H1 (cell line): ENCODE data around the gene CCDC106. TPM values are rescaled to one million over a fixed set of nuclear protein-coding genes. Genes with fewer than 3 reads are reported as not detected.
A peak's percentile ranks its signal among the peaks of the same experiment; 100 is the strongest.

Source experiments
- CTCF ChIA-PET: fragments of 300-600 bp; sonication (Branson Sonifier 250); formaldehyde crosslinking; loops from one replicate; lab custom pipeline; 2021; ENCODE audit not compliant: partially characterized antibody; lab: Charles Lee
- POLR2A ChIA-PET: fragments of 300-600 bp; sonication (Branson Sonifier 250); formaldehyde crosslinking; loops from one replicate; lab custom pipeline; 2021; ENCODE audit warnings: inconsistent platforms; ENCODE audit not compliant: partially characterized antibody; lab: Charles Lee
- DNase-seq, 2 experiments: peaks; one replicate each; pipeline versions ENCODE4 v3.0.0 to v3.0.0-alpha.2; 2010 to 2022; ENCODE audit warnings: low spot score in 2 of 2, low read depth in 1 of 2, mixed read lengths in 1 of 2
- FAIRE-seq: peaks from 2 replicates; lab custom pipeline; 2011; peaks lifted over from hg19 to GRCh38; lab: Jason Lieb, UNC
- H2AFZ ChIP-seq: 2 replicates; pipeline ENCODE4 v1.8.1; 2012; ENCODE audit warnings: low read length, inconsistent platforms
- H2AK5ac ChIP-seq: 2 replicates; pipeline ENCODE4 v1.6.1; 2013; ENCODE audit warnings: low read depth, low read length
- H2BK120ac ChIP-seq: replicated peaks from 2 replicates; pipeline ENCODE3; 2013; ENCODE audit warnings: low read depth, low read length, inconsistent platforms
- H2BK12ac ChIP-seq: 2 replicates; pipeline ENCODE4 v1.6.1; 2013; ENCODE audit warnings: low read depth, low read length
- H2BK15ac ChIP-seq: 2 replicates; pipeline ENCODE4 v1.6.1; 2013; ENCODE audit warnings: low read length
- H2BK20ac ChIP-seq: 2 replicates; pipeline ENCODE4 v1.6.1; 2013; ENCODE audit warnings: low read length
- H2BK5ac ChIP-seq: 2 replicates; pipeline ENCODE4 v1.6.1; 2013; ENCODE audit warnings: low read depth, low read length
- H3K14ac ChIP-seq: 2 replicates; pipeline ENCODE4 v1.6.1; 2013; ENCODE audit warnings: inconsistent platforms; ENCODE audit not compliant: insufficient read length
- H3K18ac ChIP-seq: 2 replicates; pipeline ENCODE4 v1.6.1; 2013; ENCODE audit warnings: low read length; ENCODE audit errors: extremely low read depth
- H3K23ac ChIP-seq: 2 replicates; pipeline ENCODE4 v1.6.1; 2013; ENCODE audit warnings: inconsistent platforms; ENCODE audit not compliant: insufficient read length
- H3K23me2 ChIP-seq: 2 replicates; pipeline ENCODE4 v1.6.1; 2013; ENCODE audit warnings: low read depth, low read length
- H3K27ac ChIP-seq: 2 replicates; pipeline ENCODE4 v1.6.1; 2011; ENCODE audit warnings: low read depth, low read length, inconsistent platforms
- H3K27me3 ChIP-seq, 4 experiments: replicated peaks in 1 of 4; 1 replicate in 1 of 4; 2 replicates in 3 of 4; pipeline versions ENCODE4 v1.6.1 to v1.8.1; 2011 to 2013; ENCODE audit warnings: low read length in 3 of 4, mild to moderate bottlenecking in 3 of 4, inconsistent platforms in 2 of 4, mixed read lengths in 2 of 4, moderate library complexity in 1 of 4; ENCODE audit not compliant: control insufficient read depth in 3 of 4, insufficient read depth in 3 of 4; ENCODE audit errors: extremely low read depth in 1 of 4
- H3K36me3 ChIP-seq, 4 experiments: 2 replicates each; pipeline versions ENCODE4 v1.6.1 to v1.8.1; 2011 to 2013; ENCODE audit warnings: mild to moderate bottlenecking in 4 of 4, low read length in 3 of 4, moderate library complexity in 2 of 4, control low read depth in 1 of 4, inconsistent platforms in 1 of 4; ENCODE audit not compliant: insufficient read depth in 4 of 4, control insufficient read depth in 2 of 4
- H3K4ac ChIP-seq: replicated peaks from 2 replicates; pipeline ENCODE3; 2013; ENCODE audit warnings: low read length, low read depth, mixed read lengths, inconsistent platforms; ENCODE audit not compliant: insufficient read length
- H3K4me1 ChIP-seq, 4 experiments: replicated peaks in 1 of 4; 1 replicate in 1 of 4; 2 replicates in 3 of 4; pipeline versions ENCODE4 v1.6.1 to v1.8.1; 2011 to 2013; ENCODE audit warnings: low read length in 3 of 4, inconsistent platforms in 2 of 4, mixed read lengths in 1 of 4; ENCODE audit not compliant: insufficient read depth in 4 of 4, control insufficient read depth in 3 of 4
- H3K4me2 ChIP-seq, 2 experiments: 2 replicates each; pipeline versions ENCODE4 v1.6.1 to v1.8.1; 2011 to 2013; ENCODE audit warnings: low read depth in 2 of 2, low read length in 2 of 2, control low read depth in 1 of 2, inconsistent platforms in 1 of 2, mild to moderate bottlenecking in 1 of 2; ENCODE audit not compliant: insufficient read depth in 1 of 2
- H3K4me3 ChIP-seq, 4 experiments: fragments of 200-600, 300-600 bp in 1 of 4; sonication (generic), shearing (Covaris generic), sonication (Bioruptor Twin) in 1 of 4; 2 replicates each; pipeline versions ENCODE4 v1.5.1 to v1.8.1; 2011 to 2016; ENCODE audit warnings: low read length in 4 of 4, low read depth in 3 of 4, control low read depth in 2 of 4, inconsistent platforms in 2 of 4, mild to moderate bottlenecking in 2 of 4, mixed read lengths in 1 of 4, moderate library complexity in 1 of 4; ENCODE audit not compliant: insufficient read depth in 2 of 4; ENCODE audit errors: extremely low read depth in 1 of 4
- H3K56ac ChIP-seq: replicated peaks from 2 replicates; pipeline ENCODE3; 2013; ENCODE audit warnings: low read depth, mild to moderate bottlenecking, mixed read lengths, low read length, inconsistent platforms; ENCODE audit not compliant: insufficient read length
- H3K79me1 ChIP-seq: 2 replicates; pipeline ENCODE4 v1.6.1; 2013; ENCODE audit warnings: low read depth, low read length, control low read depth
- H3K79me2 ChIP-seq, 2 experiments: 2 replicates each; pipeline versions ENCODE4 v1.6.1 to v1.8.1; 2012 to 2013; ENCODE audit warnings: low read length in 2 of 2, mild to moderate bottlenecking in 2 of 2, inconsistent platforms in 1 of 2; ENCODE audit not compliant: insufficient read depth in 2 of 2, control insufficient read depth in 1 of 2
- H3K9ac ChIP-seq, 4 experiments: replicated peaks in 1 of 4; 1 replicate in 1 of 4; 2 replicates in 3 of 4; pipeline versions ENCODE4 v1.6.1 to v1.8.1; 2011 to 2013; ENCODE audit warnings: low read depth in 3 of 4, low read length in 3 of 4, control low read depth in 2 of 4, mild to moderate bottlenecking in 2 of 4, moderate library complexity in 2 of 4, inconsistent platforms in 1 of 4; ENCODE audit errors: extremely low read depth in 1 of 4
- H3K9me3 ChIP-seq, 2 experiments: 2 replicates each; pipeline versions ENCODE4 v1.6.1 to v1.8.1; 2012 to 2013; ENCODE audit warnings: mild to moderate bottlenecking in 2 of 2, moderate library complexity in 2 of 2, control low read depth in 1 of 2, inconsistent platforms in 1 of 2, low read depth in 1 of 2, low read length in 1 of 2, mixed read lengths in 1 of 2; ENCODE audit not compliant: insufficient read depth in 2 of 2
- H4K20me1 ChIP-seq, 2 experiments: replicated peaks in 1 of 2; 2 replicates each; pipeline versions ENCODE3 to v1.8.1; 2011 to 2013; ENCODE audit warnings: inconsistent platforms in 2 of 2, low read length in 2 of 2, mild to moderate bottlenecking in 1 of 2; ENCODE audit not compliant: insufficient read depth in 2 of 2, control insufficient read depth in 1 of 2
- H4K5ac ChIP-seq: 2 replicates; pipeline ENCODE4 v1.6.1; 2013; ENCODE audit warnings: low read length, low read depth, mixed read lengths, inconsistent platforms; ENCODE audit not compliant: insufficient read length
- H4K8ac ChIP-seq: 2 replicates; pipeline ENCODE4 v1.8.0; 2013; ENCODE audit warnings: mild to moderate bottlenecking, moderate library complexity, low read length, inconsistent platforms; ENCODE audit not compliant: insufficient read depth; ENCODE audit errors: extremely low read depth
- H4K91ac ChIP-seq: replicated peaks from 2 replicates; pipeline ENCODE3; 2013; ENCODE audit warnings: low read length, mixed read lengths, inconsistent platforms; ENCODE audit not compliant: insufficient read length
- KDM4A ChIP-seq: IDR thresholded peaks from one replicate; pipeline ENCODE4 v1.7.1; 2012; ENCODE audit warnings: low read depth, mild to moderate bottlenecking, moderate library complexity, low read length, inconsistent platforms; ENCODE audit not compliant: severe bottlenecking
- WGBS, 2 experiments: shearing (Covaris generic) in 1 of 2; methylation state at CpG; one replicate each; pipeline versions ENCODE4 v1.1.6 to v1.1.7; 2013 to 2015; ENCODE audit warnings: low lambda C conversion rate in 2 of 2, mixed read lengths in 2 of 2, inconsistent platforms in 1 of 2, low coverage in 1 of 2, missing lambda C conversion rate in 1 of 2; ENCODE audit not compliant: insufficient replicate concordance in 2 of 2, insufficient coverage in 1 of 2, insufficient read length in 1 of 2; ENCODE audit errors: extremely low coverage in 1 of 2, missing lambda C conversion rate in 1 of 2; 5-methylcytosine and 5-hydroxymethylcytosine counted together
- polyA plus RNA-seq, 7 experiments: library from polyadenylated mRNA; depleted of rRNA in 3 of 7; stranded (reverse) in 5 of 7; unstranded in 2 of 7; fragments of >200 nt in 5 of 7; fragments of 200-250 nt in 2 of 7; gene quantifications; 1 replicate in 5 of 7; 2 replicates in 1 of 7; 4 replicates in 1 of 7; pipeline versions ENCODE4 v1.2.1 to v1.2.3, GENCODE V29; 2011 to 2013; ENCODE audit warnings: missing spikeins in 2 of 7, mixed read lengths in 2 of 7
- total RNA-seq: library from RNA; stranded (reverse); fragmentation: NEBNext Ultra II Directional; extraction: Animal tissue kit (Norgen Biotek cat#: 25700); gene quantifications from 2 replicates; pipeline ENCODE4 v1.2.1, GENCODE V29; 2021

The CCDC106 gene
- total and polyA plus RNA-seq, 2 of the 8 experiments (the other 6 are each of a cell fraction or from before 2014, with no cell fraction given) = 12.0 to 20.1 TPM

GRCh38 chr19:55635334-55635717, 12.7 kb upstream of the CCDC106 start:
- peaks cover 11% of the 10 kb centered on the region for H3K23me2 ChIP-seq
- 18% methylated on average over 9 of the region's 9 CpGs; no CpG with 5 or more reads in 1 of the 2 experiments for WGBS, 2 experiments
- H3K27me3 ChIP-seq = no peaks in the 10 kb centered on the region
- no peak overlapping the region for H2AFZ ChIP-seq
- no peaks in the 10 kb centered on the region; a peak in 1 of 4 replicates for H3K9me3 ChIP-seq
- peaks cover 6 to 9% (median 6%) of the 10 kb centered on the region in 4 experiments for H3K4me1 ChIP-seq
- H3K79me1 ChIP-seq = peaks cover 13% of the 10 kb centered on the region
- H3K27ac ChIP-seq = peak overlapping the region; percentile 84
- no peak overlapping the region for H3K23ac ChIP-seq
- peak overlapping the region; percentile 8 for H4K91ac ChIP-seq
- H3K18ac ChIP-seq = peak overlapping the region; percentile 26
- peaks cover 4 to 25% of the 10 kb centered on the region in 2 experiments; a peak in 3 of 4 replicates for H3K79me2 ChIP-seq
- H2BK120ac ChIP-seq = no peak overlapping the region
- H4K8ac ChIP-seq = peak overlapping the region; percentile 89; the same call in 1 of the 2 replicates
- no peak for FAIRE-seq
- no peak overlapping the region for H2BK20ac ChIP-seq
- no peak overlapping the region; the same call in 1 of the 2 replicates for H2AK5ac ChIP-seq
- peak overlapping the region; percentile 75 to 88 (median 80) for H3K9ac ChIP-seq
- H3K4me2 ChIP-seq = peak overlapping the region; percentile 78 to 91
- H3K4ac ChIP-seq = no peak overlapping the region
- H3K14ac ChIP-seq = no peak overlapping the region
- 0 out of 2 replicates have a peak overlapping the region, but pooled peaks have one; percentile 39 for H2BK12ac ChIP-seq
- peak overlapping the region; percentile 95 for H2BK5ac ChIP-seq
- H3K36me3 ChIP-seq = no peaks in the 10 kb centered on the region
- peak overlapping the region; percentile 5 for H3K56ac ChIP-seq
- peak overlapping the region; percentile 68 to 99 (median 92) for H3K4me3 ChIP-seq
- CTCF ChIA-PET = interaction anchor here (2.6 kb wide), 1 partner anchor 29 kb away, joined by 9 read pairs; the partner anchor contains the start of gene ZNF865
- H4K20me1 ChIP-seq = peaks cover 3 to 10% of the 10 kb centered on the region in 2 experiments
- no peak for DNase-seq
- peak overlapping the region; percentile 79 for H4K5ac ChIP-seq
- POLR2A ChIA-PET = interaction anchor here (0.8 to 8.8 kb wide), 5 partner anchors 11 to 149 kb away, joined by 3 to 96 read pairs (median 4); partner anchors contain the start of genes CCDC106, ZNF581 and ZNF784
- H2BK15ac ChIP-seq = peak overlapping the region; percentile 46; the same call in 1 of the 2 replicates
- TF ChIP-seq KDM4A = peak; percentile 12
